Endothelial cell of umbilical vein (primary cell): ENCODE measurements around the gene MCC. TPM values are rescaled to one million over a fixed set of nuclear protein-coding genes. Genes with fewer than 3 reads are reported as not detected.

Experiments used
- BruUV-seq: library from RNA; stranded (reverse); fragments of 400-500 nt; replicated peaks from 2 replicates; lab custom pipeline; 2021; lab: Mats Ljungman, UMichigan
- CTCF ChIA-PET: fragments of 300-600, 350-600 bp; sonication (Branson Sonifier 250); formaldehyde crosslinking; loops from one replicate; lab custom pipeline; 2021; ENCODE audit warnings: antibody characterized with exemption, inconsistent platforms; lab: Charles Lee
- POLR2A ChIA-PET: fragments of 300-600, 350-600 bp; sonication (Branson Sonifier 250); formaldehyde crosslinking; loops from one replicate; lab custom pipeline; 2021; ENCODE audit warnings: antibody characterized with exemption, inconsistent platforms; lab: Charles Lee
- DNase-seq: peaks from one replicate; pipeline ENCODE4 v3.0.0-alpha.2; 2011; ENCODE audit warnings: low read depth, low spot score
- FAIRE-seq: peaks from 2 replicates; lab custom pipeline; 2011; peaks lifted over from hg19 to GRCh38; lab: Jason Lieb, UNC
- H2AFZ ChIP-seq: 2 replicates; pipeline ENCODE4 v1.6.0; 2012; ENCODE audit warnings: low read depth, low read length, control low read depth, inconsistent platforms
- H3K27ac ChIP-seq: 2 replicates; pipeline ENCODE4 v1.5.1; 2011; ENCODE audit warnings: low read depth, mild to moderate bottlenecking, control low read depth, low read length, moderate library complexity; ENCODE audit not compliant: insufficient read depth
- H3K27me3 ChIP-seq, 2 experiments: 2 replicates each; pipeline versions ENCODE4 v1.6.0 to v1.6.1; 2011; ENCODE audit warnings: low read length in 2 of 2, mixed read lengths in 1 of 2; ENCODE audit not compliant: control insufficient read depth in 2 of 2, insufficient read depth in 2 of 2
- H3K36me3 ChIP-seq, 2 experiments: 2 replicates in 1 of 2; 3 replicates in 1 of 2; pipeline ENCODE4 v1.5.1; 2011; ENCODE audit warnings: low read length in 2 of 2, mild to moderate bottlenecking in 1 of 2, moderate library complexity in 1 of 2; ENCODE audit not compliant: control insufficient read depth in 2 of 2, insufficient read depth in 2 of 2; ENCODE audit errors: extremely low read depth in 1 of 2
- H3K4me1 ChIP-seq: 3 replicates; pipeline ENCODE4 v1.5.1; 2011; ENCODE audit warnings: mild to moderate bottlenecking, low read length; ENCODE audit not compliant: control insufficient read depth, insufficient read depth; ENCODE audit errors: extremely low read depth
- H3K4me2 ChIP-seq: 2 replicates; pipeline ENCODE4 v1.6.1; 2011; ENCODE audit warnings: low read length, control low read depth, mixed read lengths; ENCODE audit not compliant: insufficient read depth
- H3K4me3 ChIP-seq, 3 experiments: fragments of 200-600 bp in 1 of 3; sonication (generic), shearing (Covaris generic) in 1 of 3; replicated peaks in 1 of 3; 2 replicates each; pipeline ENCODE4 v1.5.1; 2011 to 2016; ENCODE audit warnings: control low read depth in 3 of 3, low read length in 3 of 3, mild to moderate bottlenecking in 2 of 3, inconsistent platforms in 1 of 3, low read depth in 1 of 3, moderate library complexity in 1 of 3; ENCODE audit not compliant: insufficient read depth in 1 of 3
- H3K79me2 ChIP-seq: 2 replicates; pipeline ENCODE4 v1.6.0; 2012; ENCODE audit warnings: low read length, inconsistent platforms; ENCODE audit not compliant: control insufficient read depth, insufficient read depth
- H3K9ac ChIP-seq: replicated peaks from 2 replicates; pipeline ENCODE3; 2011; ENCODE audit warnings: low read length, control low read depth; ENCODE audit not compliant: insufficient read depth; ENCODE audit errors: extremely low read depth
- H3K9me1 ChIP-seq: replicated peaks from 3 replicates; pipeline ENCODE4 v1.6.0; 2011; ENCODE audit warnings: mild to moderate bottlenecking, low read length; ENCODE audit not compliant: control insufficient read depth, insufficient read depth; ENCODE audit errors: extremely low read depth
- H3K9me3 ChIP-seq: replicated peaks from 2 replicates; pipeline ENCODE4 v1.5.1; 2012; ENCODE audit warnings: low read length, inconsistent platforms; ENCODE audit not compliant: control insufficient read depth, insufficient read depth
- H4K20me1 ChIP-seq: replicated peaks from 2 replicates; pipeline ENCODE3; 2011; ENCODE audit warnings: mild to moderate bottlenecking, low read length; ENCODE audit not compliant: control insufficient read depth, insufficient read depth; ENCODE audit errors: extremely low read depth
- EZH2 ChIP-seq: IDR thresholded peaks from 2 replicates; pipeline ENCODE4 v1.6.1; 2012; ENCODE audit warnings: borderline replicate concordance, low read depth, mild to moderate bottlenecking, moderate library complexity, low read length, inconsistent platforms; ENCODE audit not compliant: severe bottlenecking
- FOS ChIP-seq: IDR thresholded peaks from 2 replicates; pipeline ENCODE4 v1.6.1; 2011; ENCODE audit warnings: mild to moderate bottlenecking, low read length, moderate library complexity, borderline replicate concordance; ENCODE audit not compliant: insufficient read depth
- GATA2 ChIP-seq: IDR thresholded peaks from 2 replicates; pipeline ENCODE4 v1.7.0; 2011; ENCODE audit warnings: low read depth, mild to moderate bottlenecking, moderate library complexity, mixed read lengths, low read length; ENCODE audit not compliant: insufficient read length, insufficient read depth
- JUN ChIP-seq: IDR thresholded peaks from 2 replicates; pipeline ENCODE4 v1.6.1; 2011; ENCODE audit warnings: borderline replicate concordance, low read depth; ENCODE audit not compliant: insufficient read length, insufficient read depth
- MYC ChIP-seq: IDR thresholded peaks from one replicate; pipeline ENCODE4 v1.6.1; 2011; ENCODE audit warnings: mild to moderate bottlenecking, low read depth, low read length
- POLR2A ChIP-seq: IDR thresholded peaks from 2 replicates; pipeline ENCODE4 v1.6.1; 2012; ENCODE audit warnings: low read depth, mild to moderate bottlenecking, control low read depth, low read length
- POLR2AphosphoS5 ChIP-seq: IDR thresholded peaks from 2 replicates; pipeline ENCODE4 v1.6.1; 2012; ENCODE audit warnings: low read depth, mild to moderate bottlenecking, control low read depth, low read length, moderate library complexity; ENCODE audit not compliant: insufficient read depth
- dilution Hi-C: fragments of 300-500 bp; cut with MboI; formaldehyde crosslinking; loops from one replicate; pipeline ENCODE4 v1.15.0; 2019; ENCODE audit warnings: low sequenced_read_pairs; ENCODE audit not compliant: extremely low pct_ligation_motif_present
- intact Hi-C: fragments of 100-400 bp; cut with micrococcal nuclease; formaldehyde crosslinking; loops from one replicate; pipeline ENCODE4 v1.10.0; 2022
- polyA plus RNA-seq, 4 experiments: library from polyadenylated mRNA; depleted of rRNA in 3 of 4; stranded (reverse) in 3 of 4; unstranded in 1 of 4; fragments of >200 nt; gene quantifications; 2 replicates each; pipeline versions ENCODE4 v1.2.1 to v1.2.3, GENCODE V29; 2011 to 2012; ENCODE audit warnings: missing spikeins in 1 of 4
- total RNA-seq: library from RNA; stranded (reverse); gene quantifications from 2 replicates; pipeline ENCODE4 v1.2.3, GENCODE V29; 2021
- TF ChIP-seq, protein P1 (sequence below), 2 donors: IDR thresholded peaks; 1 replicate in 1 of 2; 2 replicates in 1 of 2; pipeline ENCODE4 v1.5.1; 2011; ENCODE audit warnings: low read length in 2 of 2, mild to moderate bottlenecking in 2 of 2, moderate library complexity in 2 of 2, control low read depth in 1 of 2, inconsistent platforms in 1 of 2, low read depth in 1 of 2; ENCODE audit not compliant: insufficient read depth in 1 of 2; ENCODE audit errors: extremely low read depth in 1 of 2
- TF ChIP-seq, protein P2 (sequence below): IDR thresholded peaks from 2 replicates; pipeline ENCODE4 v1.6.1; 2011; ENCODE audit not compliant: insufficient read depth, insufficient read length

Gene MCC
- total and polyA plus RNA-seq, 2 donors (not counting 3 experiments of a cell fraction or from before 2014, with no cell fraction given) = 6.9 to 27.5 TPM

DNA sequence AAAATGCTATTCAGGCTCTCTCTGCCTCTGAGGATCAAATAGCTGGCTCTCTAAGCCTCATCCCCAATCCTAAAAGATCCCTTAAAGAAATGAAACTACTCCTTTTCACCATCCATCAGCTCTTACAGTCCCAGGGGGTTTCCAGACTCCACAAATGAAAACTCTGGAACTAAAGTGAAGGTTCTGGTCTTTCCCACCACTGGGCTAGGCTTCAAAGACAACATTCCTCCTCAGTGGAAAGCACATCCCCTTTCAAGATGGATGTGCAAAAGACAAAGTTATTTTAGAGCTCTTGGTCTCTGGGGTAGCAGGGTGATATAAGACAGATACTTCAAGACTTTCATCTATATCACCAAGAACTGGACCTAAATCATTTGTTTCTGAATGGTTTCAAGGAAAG, 404.8 kb downstream of the MCC start:
- Histone ChIP-seq H3K9me1 (no peaks in the 10 kb centered on the region), H3K4me3 (no peak overlapping the region), H3K4me2 (no peak overlapping the region), H4K20me1 (no peaks in the 10 kb centered on the region), H3K9me3 (no peaks in the 10 kb centered on the region), H3K4me1 (peaks cover 19% of the 10 kb centered on the region), H3K36me3 (peaks cover 0 to 8% of the 10 kb centered on the region in 2 experiments), H2AFZ (no peak overlapping the region), H3K27ac (no peak overlapping the region), H3K79me2 (no peaks in the 10 kb centered on the region), H3K9ac (no peak overlapping the region), H3K27me3 (no peaks in the 10 kb centered on the region)
- TF ChIP-seq POLR2AphosphoS5 (no peak), GATA2 (no peak), JUN (no peak), FOS (no peak), POLR2A (no peak), MYC (no peak), EZH2 (no peak)
- TF ChIP-seq, protein P1, sequence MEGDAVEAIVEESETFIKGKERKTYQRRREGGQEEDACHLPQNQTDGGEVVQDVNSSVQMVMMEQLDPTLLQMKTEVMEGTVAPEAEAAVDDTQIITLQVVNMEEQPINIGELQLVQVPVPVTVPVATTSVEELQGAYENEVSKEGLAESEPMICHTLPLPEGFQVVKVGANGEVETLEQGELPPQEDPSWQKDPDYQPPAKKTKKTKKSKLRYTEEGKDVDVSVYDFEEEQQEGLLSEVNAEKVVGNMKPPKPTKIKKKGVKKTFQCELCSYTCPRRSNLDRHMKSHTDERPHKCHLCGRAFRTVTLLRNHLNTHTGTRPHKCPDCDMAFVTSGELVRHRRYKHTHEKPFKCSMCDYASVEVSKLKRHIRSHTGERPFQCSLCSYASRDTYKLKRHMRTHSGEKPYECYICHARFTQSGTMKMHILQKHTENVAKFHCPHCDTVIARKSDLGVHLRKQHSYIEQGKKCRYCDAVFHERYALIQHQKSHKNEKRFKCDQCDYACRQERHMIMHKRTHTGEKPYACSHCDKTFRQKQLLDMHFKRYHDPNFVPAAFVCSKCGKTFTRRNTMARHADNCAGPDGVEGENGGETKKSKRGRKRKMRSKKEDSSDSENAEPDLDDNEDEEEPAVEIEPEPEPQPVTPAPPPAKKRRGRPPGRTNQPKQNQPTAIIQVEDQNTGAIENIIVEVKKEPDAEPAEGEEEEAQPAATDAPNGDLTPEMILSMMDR (IDR thresholded peaks at IDR 0.05; ENCODE audit: extremely low read depth in 1 of 2, insufficient read depth in 1 of 2, low read depth in 1 of 2, low read length in 2 of 2) = no peak
- TF ChIP-seq, protein P2, sequence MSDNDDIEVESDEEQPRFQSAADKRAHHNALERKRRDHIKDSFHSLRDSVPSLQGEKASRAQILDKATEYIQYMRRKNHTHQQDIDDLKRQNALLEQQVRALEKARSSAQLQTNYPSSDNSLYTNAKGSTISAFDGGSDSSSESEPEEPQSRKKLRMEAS = no peak
- dilution Hi-C loops (no loop called here), intact Hi-C loops (loop anchor here (5.0 kb wide), 1 partner anchor 86 kb away; no protein-coding TSS in a partner anchor)
- POLR2A ChIA-PET = no interaction called here
- CTCF ChIA-PET = interaction anchor here (1.0 to 2.0 kb wide), 3 partner anchors 9 to 52 kb away, joined by 3 to 9 read pairs (median 5); no protein-coding TSS in a partner anchor
- BruUV-seq = no TSS peak
- no peak for DNase-seq
- no peak for FAIRE-seq
